Right lobe of liver (tissue), 6 donors: ENCODE data around the gene ALK. TPM values are rescaled to one million over a fixed set of nuclear protein-coding genes. Genes with fewer than 3 reads are reported as not detected.

Experiments used
- ATAC-seq, 4 donors: fragments of 200-7000 bp; cut with Tn5 transposase; one replicate each; pipeline ENCODE4 v1.9.1; 2020; ENCODE audit warnings: mild to moderate bottlenecking in 4 of 4, moderate library complexity in 4 of 4
- DNase-seq, 3 donors: peaks; one replicate each; pipeline ENCODE4 v3.0.0-alpha.2; 2020
- H3K27ac ChIP-seq, 3 donors: fragments of 200-600 bp; one replicate each; pipeline ENCODE4 v1.8.0; 2022
- H3K27me3 ChIP-seq, 2 donors: fragments of 200-600 bp; one replicate each; pipeline ENCODE4 v1.8.0; 2022
- H3K36me3 ChIP-seq, 4 donors: fragments of 200-600 bp; sonication (generic) in 1 of 4; one replicate each; pipeline versions ENCODE4 v1.5.1 to v1.8.0; 2017 to 2022; ENCODE audit warnings: control low read depth in 1 of 4
- H3K4me1 ChIP-seq, 4 donors: fragments of 200-600 bp; sonication (generic) in 1 of 4; one replicate each; pipeline versions ENCODE4 v1.5.1 to v1.8.0; 2017 to 2022; ENCODE audit warnings: control low read depth in 1 of 4
- H3K4me3 ChIP-seq, 3 donors: fragments of 200-600 bp; one replicate each; pipeline ENCODE4 v1.8.0; 2022
- H3K9me3 ChIP-seq, 4 donors: fragments of 200-600 bp; sonication (generic) in 1 of 4; one replicate each; pipeline versions ENCODE4 v1.5.1 to v1.8.0; 2017 to 2022; ENCODE audit warnings: control low read depth in 1 of 4
- CTCF ChIP-seq, 4 donors: fragments of 200-600 bp in 3 of 4; fragments of 450-650 bp in 1 of 4; IDR thresholded peaks; one replicate each; pipeline versions ENCODE4 v1.5.1 to v1.8.0; 2016 to 2022; ENCODE audit warnings: antibody characterized with exemption in 4 of 4, mild to moderate bottlenecking in 2 of 4
- POLR2A ChIP-seq: fragments of 450-650 bp; IDR thresholded peaks from one replicate; pipeline ENCODE4 v1.6.1; 2017; ENCODE audit warnings: antibody characterized with exemption, mild to moderate bottlenecking
- WGBS: methylation state at CpG from one replicate; pipeline ENCODE4 v1.1.6; 2018; ENCODE audit warnings: low coverage, low lambda C conversion rate; ENCODE audit not compliant: insufficient coverage; ENCODE audit errors: missing lambda C conversion rate; 5-methylcytosine and 5-hydroxymethylcytosine counted together
- intact Hi-C, 2 donors: fragments of 100-400 bp; cut with DNase I; formaldehyde crosslinking; loops; one replicate each; pipeline versions ENCODE4 v1.11.2 to v1.14.1; 2022
- total RNA-seq, 6 experiments: library from RNA; depleted of rRNA in 2 of 6; stranded (reverse); fragments of >200 nt in 2 of 6; fragmentation: NEBNext Ultra II Directional in 3 of 6; extraction: Animal tissue kit (Norgen Biotek cat#: 25700) in 3 of 6; gene quantifications; one replicate each; pipeline versions ENCODE4 v1.1.0 to v1.2.4, GENCODE V29; 2016 to 2023
- donor health status: DM: no; HTN: yes; CAD: no.
- donor health status: DM: no; HTN: no; CAD: no.
- donor health status: DM: no; HTN: no; CAD: no.
- donor health status: DM: no; HTN: yes; CAD: no.
- donor health status: DM: no; HTN: yes; CAD: no.

Gene ALK
- total RNA-seq, 6 experiments from 2014 or later, result 0.04 to 0.06 TPM; not detected in 4

- H3K4me1 ChIP-seq, result no peaks in the 10 kb centered on the region
- H3K9me3 ChIP-seq, result no peaks in the 10 kb centered on the region
- no peak for ATAC-seq
- no peaks in the 10 kb centered on the region for H3K36me3 ChIP-seq
- H3K27ac ChIP-seq, result no peak overlapping the region
- 54% methylated on average over 5 of the region's 12 CpGs for WGBS
- no peak overlapping the region for H3K4me3 ChIP-seq
- TF ChIP-seq CTCF (IDR thresholded peaks at IDR 0.05), result no peak
- intact Hi-C loops, result no loop called here
- no peaks in the 10 kb centered on the region for H3K27me3 ChIP-seq
- DNase-seq, result peak in 1 of 3 donors; percentile 24
Measured at GRCh38 chr2:29220506-29221270, 700.7 kb downstream of the ALK start.

- Histone ChIP-seq H3K4me1 (no peaks in the 10 kb centered on the region), H3K27me3 (no peaks in the 10 kb centered on the region), H3K36me3 (no peaks in the 10 kb centered on the region), H3K9me3 (no peaks in the 10 kb centered on the region), H3K27ac (no peak overlapping the region), H3K4me3 (no peak overlapping the region)
- WGBS, result 40% methylated on average over 1 of the region's 4 CpGs
- no peak for ATAC-seq
- intact Hi-C loops, result no loop called here
- peak in 1 of 3 donors; percentile 23 for DNase-seq
- TF ChIP-seq POLR2A (no peak), CTCF (IDR thresholded peaks at IDR 0.05) (no peak)
Measured at GRCh38 chr2:29219374-29219773, 702.0 kb downstream of the ALK start.

- H3K4me1 ChIP-seq, result no peaks in the 10 kb centered on the region
- H3K36me3 ChIP-seq, result no peaks in the 10 kb centered on the region
- intact Hi-C loops, result no loop called here
- H3K27ac ChIP-seq, result no peak overlapping the region
- ATAC-seq, result no peak
- H3K9me3 ChIP-seq, result no peaks in the 10 kb centered on the region
- DNase-seq, result peak in 1 of 3 donors; percentile 21
- WGBS, result 61% methylated on average over 2 of the region's 4 CpGs
- no peak for TF ChIP-seq POLR2A
- no peak for TF ChIP-seq CTCF (IDR thresholded peaks at IDR 0.05)
- no peak overlapping the region for H3K4me3 ChIP-seq
- H3K27me3 ChIP-seq, result no peaks in the 10 kb centered on the region
Measured at GRCh38 chr2:29218550-29219125, 702.7 kb downstream of the ALK start.

GRCh38 chr2:29218071-29218470 lies 703.3 kb downstream of the ALK start:
- Histone ChIP-seq H3K4me3 (no peak overlapping the region), H3K36me3 (no peaks in the 10 kb centered on the region), H3K4me1 (no peaks in the 10 kb centered on the region), H3K27me3 (no peaks in the 10 kb centered on the region), H3K9me3 (no peaks in the 10 kb centered on the region), H3K27ac (no peak overlapping the region)
- DNase-seq (peak in 1 of 3 donors; percentile 25), ATAC-seq (peak in 1 of 4 donors; percentile 6)
- TF ChIP-seq CTCF (IDR thresholded peaks at IDR 0.05), result no peak
- intact Hi-C loops, result no loop called here
- whole genome bisulfite sequencing, result 75% methylated on average over 3 of the region's 6 CpGs
